ENCODE measurements around the gene SREK1.
"Not testable (repeated sequence)": the region's sequence is repeated elsewhere in the genome, so short reads cannot be mapped to it uniquely, and the experiment has no call there.

The SREK1 gene

GRCh38 chr5:66222455-66222854 is 78.4 kb downstream of the SREK1 start:
- Histone ChIP-seq H3K27me3 (replicated peaks in 2 of 5; ENCODE audit: control insufficient read depth in 4 of 5, insufficient read depth in 5 of 5, low read length in 4 of 5) (no peaks in the 10 kb centered on the region), H3K36me3 (ENCODE audit: control insufficient read depth in 4 of 4, insufficient read depth in 4 of 4, low read length in 3 of 4) (no peaks in the 10 kb centered on the region), H3K4me1 (ENCODE audit: control extremely low read depth in 1 of 4, control insufficient read depth in 4 of 4, insufficient read depth in 4 of 4, low read length in 3 of 4) (no peaks in the 10 kb centered on the region), H3K9me3 (ENCODE audit: control extremely low read depth in 1 of 5, control insufficient read depth in 4 of 5, insufficient read depth in 2 of 5, low read depth in 1 of 5, low read length in 4 of 5) (peaks cover 0 to 5% (median 0%) of the 10 kb centered on the region in 5 experiments), H3K4me3 (ENCODE audit: control insufficient read depth in 1 of 7, extremely low read depth in 1 of 7, insufficient read depth in 4 of 7, low read depth in 2 of 7, low read length in 6 of 7) (no peak overlapping the region), H3K27ac (ENCODE audit: insufficient read depth in 1 of 2, low read depth in 1 of 2, low read length in 2 of 2, poor library complexity in 1 of 2, severe bottlenecking in 2 of 2) (no peak overlapping the region)
- POLR2A ChIA-PET = no interaction called here
- WGBS (ENCODE audit: insufficient coverage) = 97% methylated on average over 3 of the region's 5 CpGs
- DNase-seq = no peak
- CTCF ChIA-PET = no interaction called here

GRCh38 chr5:66222896-66223295 is 78.8 kb downstream of the SREK1 start:
- H3K27me3 ChIP-seq (replicated peaks in 2 of 5; ENCODE audit: control insufficient read depth in 4 of 5, insufficient read depth in 5 of 5, low read length in 4 of 5); DNase-seq; H3K36me3 ChIP-seq (ENCODE audit: control insufficient read depth in 4 of 4, insufficient read depth in 4 of 4, low read length in 3 of 4); H3K4me3 ChIP-seq (ENCODE audit: control insufficient read depth in 1 of 7, extremely low read depth in 1 of 7, insufficient read depth in 4 of 7, low read depth in 2 of 7, low read length in 6 of 7); CTCF ChIA-PET; H3K27ac ChIP-seq (ENCODE audit: insufficient read depth in 1 of 2, low read depth in 1 of 2, low read length in 2 of 2, poor library complexity in 1 of 2, severe bottlenecking in 2 of 2); H3K4me1 ChIP-seq (ENCODE audit: control extremely low read depth in 1 of 4, control insufficient read depth in 4 of 4, insufficient read depth in 4 of 4, low read length in 3 of 4); POLR2A ChIA-PET; H3K9me3 ChIP-seq (ENCODE audit: control extremely low read depth in 1 of 5, control insufficient read depth in 4 of 5, insufficient read depth in 2 of 5, low read depth in 1 of 5, low read length in 4 of 5): not testable (repeated sequence)
- WGBS (ENCODE audit: insufficient coverage) = 100% methylated on average over 4 of the region's 4 CpGs

GRCh38 chr5:66223637-66224036 is 79.5 kb downstream of the SREK1 start:
- POLR2A ChIA-PET = no interaction called here
- no peaks in the 10 kb centered on the region for H3K27me3 ChIP-seq (replicated peaks in 2 of 5; ENCODE audit: control insufficient read depth in 4 of 5, insufficient read depth in 5 of 5, low read length in 4 of 5)
- no peaks in the 10 kb centered on the region for H3K4me1 ChIP-seq (ENCODE audit: control extremely low read depth in 1 of 4, control insufficient read depth in 4 of 4, insufficient read depth in 4 of 4, low read length in 3 of 4)
- no peak overlapping the region for H3K4me3 ChIP-seq (ENCODE audit: control insufficient read depth in 1 of 7, extremely low read depth in 1 of 7, insufficient read depth in 4 of 7, low read depth in 2 of 7, low read length in 6 of 7)
- no peaks in the 10 kb centered on the region for H3K36me3 ChIP-seq (ENCODE audit: control insufficient read depth in 4 of 4, insufficient read depth in 4 of 4, low read length in 3 of 4)
- CTCF ChIA-PET = no interaction called here
- H3K9me3 ChIP-seq (ENCODE audit: control extremely low read depth in 1 of 5, control insufficient read depth in 4 of 5, insufficient read depth in 2 of 5, low read depth in 1 of 5, low read length in 4 of 5) = peaks cover 0 to 5% (median 0%) of the 10 kb centered on the region in 5 experiments
- no peak overlapping the region for H3K27ac ChIP-seq (ENCODE audit: insufficient read depth in 1 of 2, low read depth in 1 of 2, low read length in 2 of 2, poor library complexity in 1 of 2, severe bottlenecking in 2 of 2)
- no peak for DNase-seq
- WGBS (ENCODE audit: insufficient coverage) = 64% methylated on average over 1 of the region's 4 CpGs

- WGBS (ENCODE audit: insufficient coverage) = 95% methylated on average over 2 of the region's 3 CpGs
Observed at GRCh38 chr5:66224274-66224673, 80.2 kb downstream of the SREK1 start.

GRCh38 chr5:66224773-66225553 is 80.9 kb downstream of the SREK1 start:
- WGBS (ENCODE audit: insufficient coverage) = 95% methylated on average over 3 of the region's 8 CpGs
- POLR2A ChIA-PET = no interaction called here
- no peaks in the 10 kb centered on the region for H3K27me3 ChIP-seq (replicated peaks in 2 of 5; ENCODE audit: control insufficient read depth in 4 of 5, insufficient read depth in 5 of 5, low read length in 4 of 5)
- no peak overlapping the region for H3K4me3 ChIP-seq (ENCODE audit: control insufficient read depth in 1 of 7, extremely low read depth in 1 of 7, insufficient read depth in 4 of 7, low read depth in 2 of 7, low read length in 6 of 7)
- no peak for DNase-seq
- CTCF ChIA-PET = no interaction called here
- H3K9me3 ChIP-seq (ENCODE audit: control extremely low read depth in 1 of 5, control insufficient read depth in 4 of 5, insufficient read depth in 2 of 5, low read depth in 1 of 5, low read length in 4 of 5) = peaks cover 0 to 5% (median 0%) of the 10 kb centered on the region in 5 experiments
- H3K36me3 ChIP-seq (ENCODE audit: control insufficient read depth in 4 of 4, insufficient read depth in 4 of 4, low read length in 3 of 4) = no peaks in the 10 kb centered on the region
- H3K4me1 ChIP-seq (ENCODE audit: control extremely low read depth in 1 of 4, control insufficient read depth in 4 of 4, insufficient read depth in 4 of 4, low read length in 3 of 4) = no peaks in the 10 kb centered on the region
- no peak overlapping the region for H3K27ac ChIP-seq (ENCODE audit: insufficient read depth in 1 of 2, low read depth in 1 of 2, low read length in 2 of 2, poor library complexity in 1 of 2, severe bottlenecking in 2 of 2)

More at GRCh38 chr5:66224274-66224673, 80.2 kb downstream of the SREK1 start:
- Histone ChIP-seq H3K4me1 (ENCODE audit: control extremely low read depth in 1 of 4, control insufficient read depth in 4 of 4, insufficient read depth in 4 of 4, low read length in 3 of 4) (no peaks in the 10 kb centered on the region), H3K36me3 (ENCODE audit: control insufficient read depth in 4 of 4, insufficient read depth in 4 of 4, low read length in 3 of 4) (no peaks in the 10 kb centered on the region), H3K9me3 (ENCODE audit: control extremely low read depth in 1 of 5, control insufficient read depth in 4 of 5, insufficient read depth in 2 of 5, low read depth in 1 of 5, low read length in 4 of 5) (peaks cover 0 to 5% (median 0%) of the 10 kb centered on the region in 5 experiments), H3K27me3 (replicated peaks in 2 of 5; ENCODE audit: control insufficient read depth in 4 of 5, insufficient read depth in 5 of 5, low read length in 4 of 5) (no peaks in the 10 kb centered on the region), H3K27ac (ENCODE audit: insufficient read depth in 1 of 2, low read depth in 1 of 2, low read length in 2 of 2, poor library complexity in 1 of 2, severe bottlenecking in 2 of 2) (no peak overlapping the region), H3K4me3 (ENCODE audit: control insufficient read depth in 1 of 7, extremely low read depth in 1 of 7, insufficient read depth in 4 of 7, low read depth in 2 of 7, low read length in 6 of 7) (no peak overlapping the region)
- ChIA-PET CTCF (no interaction called here), POLR2A (no interaction called here)
- no peak for DNase-seq

GRCh38 chr5:66230551-66230950 is 86.5 kb downstream of the SREK1 start:
- Histone ChIP-seq H3K9me3 (ENCODE audit: control extremely low read depth in 1 of 5, control insufficient read depth in 4 of 5, insufficient read depth in 2 of 5, low read depth in 1 of 5, low read length in 4 of 5) (peaks cover 0 to 3% (median 0%) of the 10 kb centered on the region in 5 experiments), H3K4me1 (ENCODE audit: control extremely low read depth in 1 of 4, control insufficient read depth in 4 of 4, insufficient read depth in 4 of 4, low read length in 3 of 4) (no peaks in the 10 kb centered on the region), H3K27ac (ENCODE audit: insufficient read depth in 1 of 2, low read depth in 1 of 2, low read length in 2 of 2, poor library complexity in 1 of 2, severe bottlenecking in 2 of 2) (no peak overlapping the region), H3K4me3 (ENCODE audit: control insufficient read depth in 1 of 7, extremely low read depth in 1 of 7, insufficient read depth in 4 of 7, low read depth in 2 of 7, low read length in 6 of 7) (no peak overlapping the region), H3K36me3 (ENCODE audit: control insufficient read depth in 4 of 4, insufficient read depth in 4 of 4, low read length in 3 of 4) (no peaks in the 10 kb centered on the region), H3K27me3 (replicated peaks in 2 of 5; ENCODE audit: control insufficient read depth in 4 of 5, insufficient read depth in 5 of 5, low read length in 4 of 5) (no peaks in the 10 kb centered on the region)
- WGBS (ENCODE audit: insufficient coverage) = no CpG with 5 or more reads among the region's 1 CpG
- POLR2A ChIA-PET = no interaction called here
- CTCF ChIA-PET = no interaction called here
- no peak for DNase-seq

- WGBS (ENCODE audit: insufficient coverage) = 100% methylated on average over 1 of the region's 2 CpGs
- Histone ChIP-seq H3K36me3 (ENCODE audit: control insufficient read depth in 4 of 4, insufficient read depth in 4 of 4, low read length in 3 of 4) (no peaks in the 10 kb centered on the region), H3K4me1 (ENCODE audit: control extremely low read depth in 1 of 4, control insufficient read depth in 4 of 4, insufficient read depth in 4 of 4, low read length in 3 of 4) (no peaks in the 10 kb centered on the region), H3K27me3 (replicated peaks in 2 of 5; ENCODE audit: control insufficient read depth in 4 of 5, insufficient read depth in 5 of 5, low read length in 4 of 5) (no peaks in the 10 kb centered on the region), H3K4me3 (ENCODE audit: control insufficient read depth in 1 of 7, extremely low read depth in 1 of 7, insufficient read depth in 4 of 7, low read depth in 2 of 7, low read length in 6 of 7) (no peak overlapping the region), H3K27ac (ENCODE audit: insufficient read depth in 1 of 2, low read depth in 1 of 2, low read length in 2 of 2, poor library complexity in 1 of 2, severe bottlenecking in 2 of 2) (no peak overlapping the region), H3K9me3 (ENCODE audit: control extremely low read depth in 1 of 5, control insufficient read depth in 4 of 5, insufficient read depth in 2 of 5, low read depth in 1 of 5, low read length in 4 of 5) (no peaks in the 10 kb centered on the region)
- ChIA-PET POLR2A (no interaction called here), CTCF (no interaction called here)
- no peak for DNase-seq
Observed at GRCh38 chr5:66231508-66231907, 87.4 kb downstream of the SREK1 start.

Measured in common myeloid progenitor, CD34-positive (primary cell).